GM13976 (cell line): Measurements from ENCODE around the gene NRIP2.

Experiments used
- DNase-seq: peaks from one replicate; pipeline ENCODE4 v3.0.0; 2012; ENCODE audit warnings: low spot score
- in situ Hi-C: fragments of 300-500 bp; cut with MboI; formaldehyde crosslinking; loops from one replicate; pipeline ENCODE4 v1.12.0; 2022; ENCODE audit warnings: low sequenced_read_pairs, mixed read lengths, inconsistent platforms; ENCODE audit not compliant: unreplicated experiment
- TF ChIP-seq, protein P1 (sequence below): IDR thresholded peaks from 2 replicates; pipeline ENCODE4 v1.5.1; 2012; ENCODE audit warnings: borderline replicate concordance, mild to moderate bottlenecking; ENCODE audit not compliant: insufficient read depth; ENCODE audit errors: extremely low read depth, missing control alignments, control extremely low read depth

Gene NRIP2

DNA sequence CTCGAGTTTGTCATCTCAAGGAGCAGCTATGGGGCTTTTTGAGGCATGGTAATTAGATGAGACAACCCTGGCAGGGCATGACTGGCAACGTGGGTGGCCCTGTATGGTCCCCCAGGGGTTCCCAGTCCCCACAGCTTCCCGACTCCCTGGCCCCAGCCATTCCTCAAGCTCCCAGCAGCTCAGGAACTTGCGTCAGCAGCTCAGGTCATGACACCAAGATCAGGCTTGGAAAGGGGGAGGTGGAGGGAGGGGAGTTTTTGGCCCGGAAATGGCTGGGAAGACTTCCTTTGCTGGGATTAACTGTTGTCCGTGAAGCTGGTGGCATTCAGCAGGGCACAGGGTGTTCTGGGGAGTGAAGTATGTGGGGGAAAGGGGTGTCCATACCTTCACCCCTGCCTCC is 10.4 kb upstream of the NRIP2 start:
- in situ Hi-C loops, result no loop called here
- TF ChIP-seq, protein P1, sequence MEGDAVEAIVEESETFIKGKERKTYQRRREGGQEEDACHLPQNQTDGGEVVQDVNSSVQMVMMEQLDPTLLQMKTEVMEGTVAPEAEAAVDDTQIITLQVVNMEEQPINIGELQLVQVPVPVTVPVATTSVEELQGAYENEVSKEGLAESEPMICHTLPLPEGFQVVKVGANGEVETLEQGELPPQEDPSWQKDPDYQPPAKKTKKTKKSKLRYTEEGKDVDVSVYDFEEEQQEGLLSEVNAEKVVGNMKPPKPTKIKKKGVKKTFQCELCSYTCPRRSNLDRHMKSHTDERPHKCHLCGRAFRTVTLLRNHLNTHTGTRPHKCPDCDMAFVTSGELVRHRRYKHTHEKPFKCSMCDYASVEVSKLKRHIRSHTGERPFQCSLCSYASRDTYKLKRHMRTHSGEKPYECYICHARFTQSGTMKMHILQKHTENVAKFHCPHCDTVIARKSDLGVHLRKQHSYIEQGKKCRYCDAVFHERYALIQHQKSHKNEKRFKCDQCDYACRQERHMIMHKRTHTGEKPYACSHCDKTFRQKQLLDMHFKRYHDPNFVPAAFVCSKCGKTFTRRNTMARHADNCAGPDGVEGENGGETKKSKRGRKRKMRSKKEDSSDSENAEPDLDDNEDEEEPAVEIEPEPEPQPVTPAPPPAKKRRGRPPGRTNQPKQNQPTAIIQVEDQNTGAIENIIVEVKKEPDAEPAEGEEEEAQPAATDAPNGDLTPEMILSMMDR, result no peak
- DNase-seq, result no peak

DNA sequence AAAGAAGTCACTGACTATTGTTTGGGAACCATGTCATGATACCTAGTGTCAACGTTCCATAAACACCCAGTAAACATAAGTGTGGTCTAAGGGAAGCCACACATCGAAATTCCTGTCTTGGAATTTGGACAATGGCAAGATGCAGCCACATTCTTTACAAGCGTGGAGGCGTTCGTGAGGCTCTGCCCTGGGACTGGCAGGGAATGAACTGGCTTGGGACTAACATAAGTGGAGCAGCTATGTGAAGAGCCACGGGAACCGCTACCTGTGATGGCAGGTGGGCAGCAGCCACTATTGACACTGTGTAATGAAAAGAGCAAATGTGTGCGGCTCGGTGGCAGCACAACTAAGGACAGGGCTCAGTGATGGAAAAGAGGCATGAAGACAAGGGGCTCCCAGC is 10.0 kb upstream of the NRIP2 start:
- in situ Hi-C loops, result no loop called here
- TF ChIP-seq, protein P1, result no peak

DNA sequence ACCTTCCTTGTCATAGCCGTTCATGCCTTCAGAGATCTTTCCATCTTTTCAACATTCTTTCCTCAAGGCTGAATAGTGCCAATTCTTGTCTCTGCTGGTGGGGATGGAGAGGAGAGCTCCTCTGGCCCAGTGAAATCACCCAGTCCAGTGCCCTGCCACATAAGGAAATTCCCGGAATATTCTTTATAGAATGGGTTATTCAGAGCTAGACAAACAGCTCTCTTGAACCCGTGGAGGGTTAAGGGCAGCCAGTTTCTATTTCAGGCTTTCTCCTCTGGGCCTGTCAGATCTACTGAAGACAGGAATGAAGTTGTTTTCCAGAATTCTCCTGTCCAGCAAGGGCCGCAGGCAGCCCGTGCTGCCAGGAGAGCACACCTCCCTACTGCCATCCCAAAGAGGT is 8.1 kb upstream of the NRIP2 start:
- in situ Hi-C loops, result no loop called here
- no peak for DNase-seq
- TF ChIP-seq, protein P1, result no peak

More for the DNA sequence above, 10.0 kb upstream of the NRIP2 start:
- DNase-seq, result no peak

DNA sequence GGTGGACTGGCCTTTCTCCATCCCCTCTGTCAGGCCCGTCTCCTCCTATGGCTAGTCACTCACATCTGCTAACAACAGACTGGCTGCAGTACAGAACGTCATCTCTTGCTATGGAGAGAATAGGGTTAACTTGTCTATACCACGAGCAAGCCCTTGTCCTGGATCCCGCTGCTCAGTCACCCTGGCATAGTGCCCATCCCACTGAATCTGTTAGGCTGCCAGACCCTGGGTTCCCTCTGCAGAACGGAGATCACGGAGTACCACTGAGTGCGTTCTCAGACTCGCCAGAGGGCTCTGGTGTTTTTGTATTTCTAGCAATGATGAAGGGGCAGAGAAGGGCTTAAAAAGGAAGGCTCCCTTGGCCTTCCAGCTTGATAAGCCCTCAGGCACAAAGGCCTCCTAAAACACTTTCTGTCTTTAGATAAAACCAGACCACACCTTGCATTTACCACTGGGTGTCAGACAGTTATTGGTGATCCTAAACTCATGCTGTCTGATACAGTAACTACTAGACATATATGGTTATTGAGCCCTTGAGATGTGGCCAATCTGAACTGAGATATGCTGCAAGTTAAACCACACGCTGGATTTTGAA is 6.3 kb upstream of the NRIP2 start:
- TF ChIP-seq, protein P1, result no peak
- in situ Hi-C loops, result no loop called here
- no peak for DNase-seq

DNA sequence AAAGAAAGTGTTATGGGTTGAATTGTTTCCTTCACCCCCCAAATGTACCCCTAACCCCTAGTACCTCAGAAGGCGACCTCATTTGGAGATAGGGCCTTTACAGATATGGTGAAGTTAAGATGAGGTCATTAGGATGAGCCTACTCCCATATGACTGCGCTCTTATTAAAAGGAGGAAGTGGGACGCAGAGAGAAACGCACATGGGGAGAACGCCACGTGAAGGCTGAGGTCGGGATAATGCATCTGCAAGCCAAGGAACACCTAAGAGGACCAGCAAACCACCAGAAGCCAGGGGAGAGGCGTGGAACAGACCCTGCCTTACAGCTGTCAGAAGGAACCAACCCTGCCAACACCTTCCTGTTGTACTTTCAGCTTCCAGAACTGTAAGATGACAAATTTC is 1.7 kb upstream of the NRIP2 start:
- in situ Hi-C loops, result no loop called here
- DNase-seq, result no peak
- TF ChIP-seq, protein P1, result no peak

DNA sequence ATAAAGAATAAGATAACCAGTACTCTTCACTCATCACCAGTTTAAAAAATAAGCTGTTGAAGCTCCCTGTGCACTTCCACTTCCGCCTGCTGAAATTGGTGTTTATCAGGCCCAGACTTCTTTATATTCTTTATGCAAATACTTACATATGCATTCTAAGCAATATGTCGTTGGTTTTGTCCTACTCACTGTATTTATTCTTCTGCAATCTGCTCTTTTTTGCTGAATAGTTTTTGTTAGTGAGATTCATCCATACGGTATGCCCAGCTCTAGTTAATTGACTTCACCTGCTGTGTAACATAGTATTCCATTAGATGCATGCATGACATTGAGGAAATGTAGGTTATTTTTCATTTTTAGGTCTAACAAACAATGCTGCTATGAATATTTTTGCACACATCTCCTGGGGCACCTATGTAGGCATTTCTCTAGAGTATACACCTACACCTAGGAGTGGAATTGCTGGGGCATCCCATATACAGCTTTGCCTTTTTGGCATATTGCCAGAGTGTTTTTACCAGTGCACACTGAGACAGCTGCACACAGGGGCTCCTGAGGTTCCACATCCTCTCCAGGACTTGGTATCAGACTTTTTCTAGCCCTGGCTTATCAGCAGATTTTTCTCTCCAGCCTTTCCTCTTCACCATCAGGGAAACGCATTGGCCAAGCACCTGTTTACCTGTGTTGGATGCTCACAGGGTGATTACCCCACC is 1.0 kb upstream of the NRIP2 start:
- in situ Hi-C loops, result no loop called here
- DNase-seq, result no peak
- TF ChIP-seq, protein P1, result no peak
